NB4 (cell line): ENCODE measurements around the gene CHRM3.
"Not testable (repeated sequence)": the region's sequence is repeated elsewhere in the genome, so short reads cannot be mapped to it uniquely, and the experiment has no call there.

Source experiments
- DNase-seq: peaks from one replicate; pipeline ENCODE4 v3.0.0; 2010; ENCODE audit warnings: low read depth
- H3K4me3 ChIP-seq: one replicate; pipeline ENCODE4 v1.5.1; 2011; ENCODE audit warnings: mild to moderate bottlenecking, low read depth, low read length, moderate library complexity
- MYC ChIP-seq: IDR thresholded peaks from 2 replicates; pipeline ENCODE4 v1.6.1; 2011; ENCODE audit warnings: low read depth, low read length
- POLR2A ChIP-seq: IDR thresholded peaks from 2 replicates; pipeline ENCODE4 v1.6.1; 2011; ENCODE audit warnings: mild to moderate bottlenecking; ENCODE audit not compliant: insufficient read length; ENCODE audit errors: extremely low read depth
- TF ChIP-seq, protein P1 (sequence below): IDR thresholded peaks from 2 replicates; pipeline ENCODE4 v1.6.1; 2011; ENCODE audit warnings: low read depth, low read length
- TF ChIP-seq, protein P2 (sequence below): IDR thresholded peaks from one replicate; pipeline ENCODE4 v1.5.1; 2012; ENCODE audit warnings: low read depth, low read length

Gene CHRM3

GRCh38 chr1:239368436-239369109, 17.8 kb upstream of the CHRM3 start:
- no peak overlapping the region for H3K4me3 ChIP-seq
- TF ChIP-seq POLR2A (no peak), MYC (no peak)
- TF ChIP-seq, protein P1, sequence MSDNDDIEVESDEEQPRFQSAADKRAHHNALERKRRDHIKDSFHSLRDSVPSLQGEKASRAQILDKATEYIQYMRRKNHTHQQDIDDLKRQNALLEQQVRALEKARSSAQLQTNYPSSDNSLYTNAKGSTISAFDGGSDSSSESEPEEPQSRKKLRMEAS, result no peak
- TF ChIP-seq, protein P2, sequence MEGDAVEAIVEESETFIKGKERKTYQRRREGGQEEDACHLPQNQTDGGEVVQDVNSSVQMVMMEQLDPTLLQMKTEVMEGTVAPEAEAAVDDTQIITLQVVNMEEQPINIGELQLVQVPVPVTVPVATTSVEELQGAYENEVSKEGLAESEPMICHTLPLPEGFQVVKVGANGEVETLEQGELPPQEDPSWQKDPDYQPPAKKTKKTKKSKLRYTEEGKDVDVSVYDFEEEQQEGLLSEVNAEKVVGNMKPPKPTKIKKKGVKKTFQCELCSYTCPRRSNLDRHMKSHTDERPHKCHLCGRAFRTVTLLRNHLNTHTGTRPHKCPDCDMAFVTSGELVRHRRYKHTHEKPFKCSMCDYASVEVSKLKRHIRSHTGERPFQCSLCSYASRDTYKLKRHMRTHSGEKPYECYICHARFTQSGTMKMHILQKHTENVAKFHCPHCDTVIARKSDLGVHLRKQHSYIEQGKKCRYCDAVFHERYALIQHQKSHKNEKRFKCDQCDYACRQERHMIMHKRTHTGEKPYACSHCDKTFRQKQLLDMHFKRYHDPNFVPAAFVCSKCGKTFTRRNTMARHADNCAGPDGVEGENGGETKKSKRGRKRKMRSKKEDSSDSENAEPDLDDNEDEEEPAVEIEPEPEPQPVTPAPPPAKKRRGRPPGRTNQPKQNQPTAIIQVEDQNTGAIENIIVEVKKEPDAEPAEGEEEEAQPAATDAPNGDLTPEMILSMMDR, result no peak
- DNase-seq, result no peak

DNA sequence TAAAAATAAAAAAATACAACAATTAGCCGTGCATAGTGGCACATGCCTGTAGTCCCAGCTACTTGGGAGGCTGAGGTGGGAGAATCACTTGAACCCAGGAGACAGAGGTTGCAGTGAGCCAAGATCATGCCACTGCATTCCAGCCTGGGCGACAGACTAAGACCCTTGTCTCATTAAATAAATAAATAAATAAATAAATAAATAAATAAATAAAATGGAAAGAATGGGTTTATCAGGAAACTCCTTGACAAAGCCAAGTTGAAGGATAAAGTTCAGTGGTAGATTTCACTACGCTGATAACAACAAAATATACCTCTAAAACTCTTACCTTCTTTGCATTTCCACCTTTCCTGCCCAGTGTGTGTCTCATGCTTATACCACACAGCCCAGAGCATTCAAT, 15.5 kb upstream of the CHRM3 start:
- not testable (repeated sequence) for H3K4me3 ChIP-seq

DNA sequence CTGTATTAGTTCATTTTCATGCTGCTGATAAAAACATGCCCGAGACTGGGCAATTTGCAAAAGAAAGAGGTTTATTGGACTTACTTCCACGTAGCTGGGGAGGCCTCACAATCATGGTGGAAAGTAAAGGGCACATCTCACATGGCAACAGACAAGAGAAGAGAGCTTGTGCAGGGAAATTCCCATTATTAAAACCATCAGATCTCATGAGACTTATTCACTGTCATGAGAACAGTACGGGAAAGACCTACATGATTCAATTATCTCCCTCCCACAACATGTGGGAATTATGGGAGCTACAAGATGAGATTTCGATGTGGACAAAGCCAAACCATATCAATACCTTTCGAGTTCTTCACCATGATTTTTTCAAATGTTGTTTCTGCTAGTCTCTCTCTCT, 3.7 kb upstream of the CHRM3 start:
- DNase-seq, result no peak
- H3K4me3 ChIP-seq, result no peak overlapping the region
- TF ChIP-seq, protein P1, result no peak
- no peak for TF ChIP-seq MYC

More for the DNA sequence above, 15.5 kb upstream of the CHRM3 start:
- DNase-seq, result not testable (repeated sequence)

- no peak for DNase-seq
- H3K4me3 ChIP-seq, result no peak overlapping the region
- TF ChIP-seq MYC, result no peak
- TF ChIP-seq, protein P2, result no peak
- TF ChIP-seq, protein P1, result no peak
- no peak for TF ChIP-seq POLR2A
Observed at GRCh38 chr1:239383714-239384113, 2.7 kb upstream of the CHRM3 start.

DNA sequence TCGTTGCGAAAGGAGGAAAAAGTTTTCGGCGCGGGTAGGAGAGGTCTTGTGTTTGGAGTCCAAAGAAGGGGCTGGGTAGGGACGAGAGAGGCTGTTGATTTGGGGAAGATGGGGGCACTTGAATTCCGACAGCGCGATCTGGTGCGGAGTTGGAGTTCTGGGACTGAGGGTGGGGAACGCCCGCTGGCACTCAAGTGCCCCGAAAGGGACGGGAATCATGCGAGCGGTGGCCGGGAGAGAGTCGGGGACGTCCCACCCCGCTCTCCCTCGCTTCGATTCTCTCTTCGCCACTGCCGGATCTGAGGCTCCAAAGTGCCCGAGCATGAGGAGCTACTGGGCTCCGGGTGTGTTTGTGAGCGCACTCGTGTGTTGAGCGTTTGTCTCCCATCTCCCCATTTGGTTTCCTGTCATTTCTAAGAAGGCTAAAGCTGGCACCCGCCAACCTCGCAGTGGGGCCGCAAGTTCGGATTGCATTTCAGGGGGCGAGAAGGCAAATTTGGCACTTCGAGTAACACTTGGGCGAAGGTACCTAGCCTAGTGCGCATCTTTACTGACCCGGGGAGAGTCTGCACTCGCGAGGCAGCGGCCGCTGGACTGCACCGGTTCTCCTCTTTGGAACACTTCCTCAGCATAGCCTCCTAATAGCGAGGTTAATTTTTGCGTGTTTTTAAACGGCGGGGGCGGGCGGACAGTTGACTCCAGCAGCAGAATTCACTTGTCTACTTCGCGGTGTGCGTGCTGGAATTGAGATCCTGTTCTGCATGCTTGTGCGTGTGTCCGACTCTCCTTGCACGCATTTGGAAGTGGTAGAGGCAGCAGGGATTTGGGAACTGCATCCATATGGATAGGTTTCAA, 1.2 kb downstream of the CHRM3 start:
- H3K4me3 ChIP-seq, result no peak overlapping the region
- TF ChIP-seq, protein P2, result no peak
- TF ChIP-seq MYC, result no peak
- no peak for TF ChIP-seq POLR2A
- TF ChIP-seq, protein P1, result no peak

GRCh38 chr1:239388159-239388485, 1.8 kb downstream of the CHRM3 start:
- no peak for DNase-seq
- TF ChIP-seq, protein P1, result no peak
- no peak for TF ChIP-seq MYC
- no peak for TF ChIP-seq POLR2A
- TF ChIP-seq, protein P2, result no peak
- H3K4me3 ChIP-seq, result no peak overlapping the region

More for the DNA sequence above, 1.2 kb downstream of the CHRM3 start:
- no peak for DNase-seq

DNA sequence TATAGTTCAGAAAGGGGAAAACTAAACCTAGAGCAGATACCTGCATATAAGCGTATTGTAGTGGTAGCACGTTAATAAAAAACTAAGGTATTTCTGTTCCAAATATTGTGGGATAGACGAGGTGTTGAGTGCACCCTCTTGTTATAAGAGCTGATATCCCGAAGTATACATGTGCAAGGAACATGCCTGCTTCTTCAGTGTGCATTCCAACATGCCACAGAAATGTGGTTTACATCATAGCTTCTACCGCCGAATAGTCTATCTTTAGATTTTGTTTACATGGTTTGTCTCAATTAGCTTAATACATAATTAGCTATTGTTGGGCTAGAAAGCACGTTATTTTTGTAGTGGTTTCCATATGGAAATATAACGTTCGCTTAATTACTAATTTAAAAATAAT, 2.2 kb downstream of the CHRM3 start:
- DNase-seq, result no peak
- TF ChIP-seq MYC (no peak), POLR2A (no peak)
- TF ChIP-seq, protein P2, result no peak
- TF ChIP-seq, protein P1, result no peak
- H3K4me3 ChIP-seq, result no peak overlapping the region
